GM23338 (cell line): ENCODE measurements around the gene NDUFV2. TPM values are rescaled to one million over a fixed set of nuclear protein-coding genes. Genes with fewer than 3 reads are reported as not detected.

Source experiments
- ATAC-seq: fragments of 200-7000 bp; cut with Tn5 transposase; 3 replicates; pipeline ENCODE4 v1.9.1; 2020
- DNase-seq: peaks from one replicate; pipeline ENCODE4 v3.0.0-alpha.2; 2015; ENCODE audit warnings: low spot score
- H2AFZ ChIP-seq: fragments of 200-600 bp; sonication (generic); 2 replicates; pipeline ENCODE4 v1.8.0; 2016; ENCODE audit warnings: antibody characterized with exemption, mild to moderate bottlenecking, moderate library complexity
- H3F3A ChIP-seq: fragments of 200-600 bp; sonication (generic); replicated peaks from 2 replicates; pipeline ENCODE4 v1.8.0; 2017; ENCODE audit warnings: antibody characterized with exemption, mixed run types, low read depth
- H3K27ac ChIP-seq: fragments of 200-600 bp; sonication (generic); 2 replicates; pipeline ENCODE4 v1.6.1; 2016; ENCODE audit warnings: low read depth
- H3K27me3 ChIP-seq: fragments of 200-600 bp; sonication (generic); 2 replicates; pipeline ENCODE4 v1.8.0; 2016; ENCODE audit warnings: mild to moderate bottlenecking, mixed run types, moderate library complexity; ENCODE audit not compliant: insufficient read depth
- H3K36me3 ChIP-seq: fragments of 200-600 bp; sonication (generic); 2 replicates; pipeline ENCODE4 v1.8.0; 2016; ENCODE audit warnings: mild to moderate bottlenecking; ENCODE audit not compliant: insufficient read depth
- H3K4me1 ChIP-seq: fragments of 200-600 bp; sonication (generic); 2 replicates; pipeline ENCODE4 v1.8.0; 2016; ENCODE audit warnings: mild to moderate bottlenecking, moderate library complexity; ENCODE audit not compliant: insufficient read depth
- H3K4me2 ChIP-seq: fragments of 200-600 bp; sonication (generic); 2 replicates; pipeline ENCODE4 v1.7.1; 2017; ENCODE audit warnings: mixed run types
- H3K4me3 ChIP-seq: fragments of 200-600 bp; sonication (generic); 2 replicates; pipeline ENCODE4 v1.6.1; 2016; ENCODE audit warnings: mixed run types
- H3K79me2 ChIP-seq: fragments of 200-600 bp; sonication (generic); replicated peaks from 2 replicates; pipeline ENCODE4 v1.8.0; 2017; ENCODE audit warnings: mild to moderate bottlenecking; ENCODE audit not compliant: insufficient read depth
- H3K9me2 ChIP-seq: fragments of 200-600 bp; sonication (generic); 2 replicates; pipeline ENCODE4 v1.8.0; 2017; ENCODE audit not compliant: insufficient read depth
- H4K20me1 ChIP-seq: fragments of 200-600 bp; sonication (generic); replicated peaks from 2 replicates; pipeline ENCODE4 v1.8.0; 2017; ENCODE audit warnings: mild to moderate bottlenecking; ENCODE audit not compliant: insufficient read depth
- H3K27ac Mint-ChIP-seq: 2 replicates; pipeline ENCODE4 v1.8.0; 2020; ENCODE audit warnings: inconsistent platforms, mild to moderate bottlenecking, moderate library complexity, mixed read lengths
- H3K27me3 Mint-ChIP-seq: 3 replicates; pipeline ENCODE4 v1.8.0; 2022; ENCODE audit warnings: low read depth, mild to moderate bottlenecking, moderate library complexity, mixed read lengths, inconsistent platforms; ENCODE audit not compliant: insufficient read depth, poor library complexity
- H3K36me3 Mint-ChIP-seq: 3 replicates; pipeline ENCODE4 v1.8.0; 2021; ENCODE audit warnings: low read depth, mild to moderate bottlenecking, inconsistent platforms, moderate library complexity, mixed read lengths
- H3K4me1 Mint-ChIP-seq: 3 replicates; pipeline ENCODE4 v1.8.0; 2020; ENCODE audit warnings: mild to moderate bottlenecking, inconsistent platforms, mixed read lengths
- H3K4me3 Mint-ChIP-seq: 3 replicates; pipeline ENCODE4 v1.8.0; 2021; ENCODE audit warnings: moderate library complexity, mild to moderate bottlenecking, inconsistent platforms, mixed read lengths
- H3K9me3 Mint-ChIP-seq: 3 replicates; pipeline ENCODE4 v1.8.0; 2020; ENCODE audit warnings: moderate library complexity, mild to moderate bottlenecking, inconsistent platforms, mixed read lengths
- CREB1 ChIP-seq: fragments of 250-450 bp; sonication (Bioruptor Pico); IDR thresholded peaks from 2 replicates; pipeline ENCODE4 v1.5.0; 2020; ENCODE audit warnings: low read depth, mild to moderate bottlenecking, moderate library complexity
- EZH2 ChIP-seq: fragments of 200-600 bp; sonication (generic); IDR thresholded peaks from one replicate; pipeline ENCODE4 v1.8.0; 2017; ENCODE audit warnings: antibody characterized with exemption, mild to moderate bottlenecking, low read depth; ENCODE audit not compliant: unreplicated experiment
- NANOG ChIP-seq: IDR thresholded peaks from 2 replicates; pipeline ENCODE4 v1.6.1; 2016; ENCODE audit warnings: antibody characterized with exemption, borderline replicate concordance
- STAT1 ChIP-seq: IDR thresholded peaks from one replicate; pipeline ENCODE4 v1.6.1; 2016; ENCODE audit warnings: antibody characterized with exemption; ENCODE audit not compliant: unreplicated experiment
- ZNF114 ChIP-seq: fragments of 250-450 bp; sonication (Bioruptor Pico); IDR thresholded peaks from 2 replicates; pipeline ENCODE4 v1.5.0; 2020; ENCODE audit warnings: mild to moderate bottlenecking, moderate library complexity
- ZNF331 ChIP-seq: fragments of 250-450 bp; sonication (Bioruptor Pico); IDR thresholded peaks from 2 replicates; pipeline ENCODE4 v1.5.0; 2020; ENCODE audit warnings: low read depth, mild to moderate bottlenecking, moderate library complexity
- polyA plus RNA-seq: library from polyadenylated mRNA; unstranded; fragments of >200 nt; fragmentation: Nextera tagmentation; extraction: Ambion mirVana; gene quantifications from 2 replicates; pipeline ENCODE4 v1.2.1, GENCODE V29; 2016
- total RNA-seq: library from RNA; depleted of rRNA; stranded (reverse); fragments of >200 nt; shearing (Covaris generic); gene quantifications from 2 replicates; pipeline ENCODE4 v1.2.3, GENCODE V29; 2014
- TF ChIP-seq, protein P1 (sequence below): fragments of 250-450 bp; sonication (Bioruptor Pico); IDR thresholded peaks from 2 replicates; pipeline ENCODE4 v1.5.0; 2020; ENCODE audit warnings: mild to moderate bottlenecking, moderate library complexity
- TF ChIP-seq, protein P2 (sequence below), 2 experiments: fragments of 200-600 bp in 1 of 2; sonication (generic) in 1 of 2; conservative IDR thresholded peaks; 2 replicates each; pipeline versions ENCODE4 v1.5.1 to v1.6.1; 2016 to 2017; ENCODE audit warnings: antibody characterized with exemption in 2 of 2, low read depth in 2 of 2, mild to moderate bottlenecking in 2 of 2, moderate library complexity in 1 of 2

NDUFV2 gene
- total and polyA plus RNA-seq, 2 experiments from 2014 or later, result 157 to 577 TPM

DNA sequence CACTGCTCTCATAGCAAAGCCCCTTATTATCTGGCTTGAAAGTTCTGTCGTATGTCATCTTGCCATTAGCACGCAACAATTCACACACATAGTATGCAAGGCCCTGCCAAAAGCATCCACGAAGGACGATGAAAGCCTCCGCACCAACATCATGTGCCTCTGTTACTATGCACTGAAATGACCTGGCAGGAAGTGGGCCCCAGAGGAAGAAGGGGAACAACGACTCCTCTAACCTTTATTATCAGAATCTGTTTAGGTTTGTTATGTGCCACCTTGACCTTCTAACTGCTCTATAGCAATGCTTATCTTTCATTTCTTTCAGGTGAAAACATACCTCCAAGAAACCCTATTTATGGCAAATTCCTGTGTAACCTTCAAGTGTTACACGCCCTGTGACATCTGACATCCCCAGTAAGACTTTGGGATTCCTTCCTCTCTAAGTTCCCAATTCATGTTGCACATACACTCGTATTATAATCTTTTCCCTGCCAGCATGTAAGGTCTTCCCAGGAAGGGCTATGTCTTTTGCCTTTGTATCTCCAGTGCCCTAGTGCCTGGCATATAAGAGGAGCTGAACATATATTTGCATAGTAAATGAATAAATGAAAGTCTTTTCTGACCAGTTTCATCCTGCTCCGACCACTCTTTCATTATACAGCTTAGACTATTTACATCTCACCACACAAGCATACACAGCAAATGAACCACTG lies 7.0 kb upstream of the NDUFV2 start:
- H3K9me3 Mint-ChIP-seq, result no peaks in the 10 kb centered on the region
- no peak overlapping the region for H3K27ac Mint-ChIP-seq
- Histone ChIP-seq H3K36me3 (no peaks in the 10 kb centered on the region), H4K20me1 (no peaks in the 10 kb centered on the region), H3K27me3 (no peaks in the 10 kb centered on the region), H3K27ac (no peak overlapping the region), H3K79me2 (no peaks in the 10 kb centered on the region), H3K4me1 (peaks cover 29% of the 10 kb centered on the region), H3K9me2 (no peaks in the 10 kb centered on the region), H3F3A (no peaks in the 10 kb centered on the region), H3K4me2 (peak overlapping the region; percentile 46; the same call in 1 of the 2 replicates), H2AFZ (peak overlapping the region; percentile 49), H3K4me3 (no peak overlapping the region)
- TF ChIP-seq NANOG (no peak), CREB1 (no peak), STAT1 (no peak), ZNF114 (CRISPR knock-in tag) (no peak), ZNF331 (no peak), EZH2 (no peak)
- TF ChIP-seq, protein P1, sequence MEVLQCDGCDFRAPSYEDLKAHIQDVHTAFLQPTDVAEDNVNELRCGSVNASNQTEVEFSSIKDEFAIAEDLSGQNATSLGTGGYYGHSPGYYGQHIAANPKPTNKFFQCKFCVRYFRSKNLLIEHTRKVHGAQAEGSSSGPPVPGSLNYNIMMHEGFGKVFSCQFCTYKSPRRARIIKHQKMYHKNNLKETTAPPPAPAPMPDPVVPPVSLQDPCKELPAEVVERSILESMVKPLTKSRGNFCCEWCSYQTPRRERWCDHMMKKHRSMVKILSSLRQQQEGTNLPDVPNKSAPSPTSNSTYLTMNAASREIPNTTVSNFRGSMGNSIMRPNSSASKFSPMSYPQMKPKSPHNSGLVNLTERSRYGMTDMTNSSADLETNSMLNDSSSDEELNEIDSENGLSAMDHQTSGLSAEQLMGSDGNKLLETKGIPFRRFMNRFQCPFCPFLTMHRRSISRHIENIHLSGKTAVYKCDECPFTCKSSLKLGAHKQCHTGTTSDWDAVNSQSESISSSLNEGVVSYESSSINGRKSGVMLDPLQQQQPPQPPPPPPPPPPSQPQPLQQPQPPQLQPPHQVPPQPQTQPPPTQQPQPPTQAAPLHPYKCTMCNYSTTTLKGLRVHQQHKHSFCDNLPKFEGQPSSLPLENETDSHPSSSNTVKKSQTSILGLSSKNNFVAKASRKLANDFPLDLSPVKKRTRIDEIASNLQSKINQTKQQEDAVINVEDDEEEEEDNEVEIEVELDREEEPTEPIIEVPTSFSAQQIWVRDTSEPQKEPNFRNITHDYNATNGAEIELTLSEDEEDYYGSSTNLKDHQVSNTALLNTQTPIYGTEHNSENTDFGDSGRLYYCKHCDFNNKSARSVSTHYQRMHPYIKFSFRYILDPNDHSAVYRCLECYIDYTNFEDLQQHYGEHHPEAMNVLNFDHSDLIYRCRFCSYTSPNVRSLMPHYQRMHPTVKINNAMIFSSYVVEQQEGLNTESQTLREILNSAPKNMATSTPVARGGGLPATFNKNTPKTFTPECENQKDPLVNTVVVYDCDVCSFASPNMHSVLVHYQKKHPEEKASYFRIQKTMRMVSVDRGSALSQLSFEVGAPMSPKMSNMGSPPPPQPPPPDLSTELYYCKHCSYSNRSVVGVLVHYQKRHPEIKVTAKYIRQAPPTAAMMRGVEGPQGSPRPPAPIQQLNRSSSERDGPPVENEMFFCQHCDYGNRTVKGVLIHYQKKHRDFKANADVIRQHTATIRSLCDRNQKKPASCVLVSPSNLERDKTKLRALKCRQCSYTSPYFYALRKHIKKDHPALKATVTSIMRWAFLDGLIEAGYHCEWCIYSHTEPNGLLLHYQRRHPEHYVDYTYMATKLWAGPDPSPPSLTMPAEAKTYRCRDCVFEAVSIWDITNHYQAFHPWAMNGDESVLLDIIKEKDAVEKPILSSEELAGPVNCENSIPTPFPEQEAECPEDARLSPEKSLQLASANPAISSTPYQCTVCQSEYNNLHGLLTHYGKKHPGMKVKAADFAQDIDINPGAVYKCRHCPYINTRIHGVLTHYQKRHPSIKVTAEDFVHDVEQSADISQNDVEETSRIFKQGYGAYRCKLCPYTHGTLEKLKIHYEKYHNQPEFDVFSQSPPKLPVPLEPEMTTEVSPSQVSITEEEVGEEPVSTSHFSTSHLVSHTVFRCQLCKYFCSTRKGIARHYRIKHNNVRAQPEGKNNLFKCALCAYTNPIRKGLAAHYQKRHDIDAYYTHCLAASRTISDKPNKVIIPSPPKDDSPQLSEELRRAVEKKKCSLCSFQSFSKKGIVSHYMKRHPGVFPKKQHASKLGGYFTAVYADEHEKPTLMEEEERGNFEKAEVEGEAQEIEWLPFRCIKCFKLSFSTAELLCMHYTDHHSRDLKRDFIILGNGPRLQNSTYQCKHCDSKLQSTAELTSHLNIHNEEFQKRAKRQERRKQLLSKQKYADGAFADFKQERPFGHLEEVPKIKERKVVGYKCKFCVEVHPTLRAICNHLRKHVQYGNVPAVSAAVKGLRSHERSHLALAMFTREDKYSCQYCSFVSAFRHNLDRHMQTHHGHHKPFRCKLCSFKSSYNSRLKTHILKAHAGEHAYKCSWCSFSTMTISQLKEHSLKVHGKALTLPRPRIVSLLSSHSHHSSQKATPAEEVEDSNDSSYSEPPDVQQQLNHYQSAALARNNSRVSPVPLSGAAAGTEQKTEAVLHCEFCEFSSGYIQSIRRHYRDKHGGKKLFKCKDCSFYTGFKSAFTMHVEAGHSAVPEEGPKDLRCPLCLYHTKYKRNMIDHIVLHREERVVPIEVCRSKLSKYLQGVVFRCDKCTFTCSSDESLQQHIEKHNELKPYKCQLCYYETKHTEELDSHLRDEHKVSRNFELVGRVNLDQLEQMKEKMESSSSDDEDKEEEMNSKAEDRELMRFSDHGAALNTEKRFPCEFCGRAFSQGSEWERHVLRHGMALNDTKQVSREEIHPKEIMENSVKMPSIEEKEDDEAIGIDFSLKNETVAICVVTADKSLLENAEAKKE (CRISPR knock-in tag), result no peak
- TF ChIP-seq, protein P2, sequence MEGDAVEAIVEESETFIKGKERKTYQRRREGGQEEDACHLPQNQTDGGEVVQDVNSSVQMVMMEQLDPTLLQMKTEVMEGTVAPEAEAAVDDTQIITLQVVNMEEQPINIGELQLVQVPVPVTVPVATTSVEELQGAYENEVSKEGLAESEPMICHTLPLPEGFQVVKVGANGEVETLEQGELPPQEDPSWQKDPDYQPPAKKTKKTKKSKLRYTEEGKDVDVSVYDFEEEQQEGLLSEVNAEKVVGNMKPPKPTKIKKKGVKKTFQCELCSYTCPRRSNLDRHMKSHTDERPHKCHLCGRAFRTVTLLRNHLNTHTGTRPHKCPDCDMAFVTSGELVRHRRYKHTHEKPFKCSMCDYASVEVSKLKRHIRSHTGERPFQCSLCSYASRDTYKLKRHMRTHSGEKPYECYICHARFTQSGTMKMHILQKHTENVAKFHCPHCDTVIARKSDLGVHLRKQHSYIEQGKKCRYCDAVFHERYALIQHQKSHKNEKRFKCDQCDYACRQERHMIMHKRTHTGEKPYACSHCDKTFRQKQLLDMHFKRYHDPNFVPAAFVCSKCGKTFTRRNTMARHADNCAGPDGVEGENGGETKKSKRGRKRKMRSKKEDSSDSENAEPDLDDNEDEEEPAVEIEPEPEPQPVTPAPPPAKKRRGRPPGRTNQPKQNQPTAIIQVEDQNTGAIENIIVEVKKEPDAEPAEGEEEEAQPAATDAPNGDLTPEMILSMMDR (conservative IDR thresholded peaks at IDR 0.05; ENCODE audit: low read depth in 2 of 2), result no peak
- H3K4me1 Mint-ChIP-seq, result peaks cover 30% of the 10 kb centered on the region
- H3K27me3 Mint-ChIP-seq, result no peaks in the 10 kb centered on the region
- DNase-seq, result no peak
- H3K36me3 Mint-ChIP-seq, result no peaks in the 10 kb centered on the region
- no peak overlapping the region for H3K4me3 Mint-ChIP-seq
- ATAC-seq, result no peak
